Measurements from ENCODE around the gene WWTR1. TPM values are rescaled to one million over a fixed set of nuclear protein-coding genes. Genes with fewer than 3 reads are reported as not detected.
A peak's percentile ranks its signal among the peaks of the same experiment; 100 is the strongest.

Gene WWTR1
- total and polyA plus RNA-seq, 2 experiments from 2014 or later = 25.1 to 26.2 TPM

GRCh38 chr3:149615731-149616221 lies 42.0 kb downstream of the WWTR1 start:
- peak overlapping the region; percentile 61; the same call in 1 of the 2 replicates for H3K27ac Mint-ChIP-seq
- H3K4me1 Mint-ChIP-seq = peaks cover 35% of the 10 kb centered on the region
- peaks cover 2% of the 10 kb centered on the region for H3K27me3 Mint-ChIP-seq (ENCODE audit: insufficient read depth, low read depth, poor library complexity)
- no peak overlapping the region; the same call in 1 of the 2 replicates for H3K27ac ChIP-seq (ENCODE audit: low read depth)
- H4K20me1 ChIP-seq (replicated peaks; ENCODE audit: insufficient read depth) = peaks cover 3% of the 10 kb centered on the region; the same call in 1 of the 2 replicates
- H2AFZ ChIP-seq = no peak overlapping the region
- TF ChIP-seq, protein P1, sequence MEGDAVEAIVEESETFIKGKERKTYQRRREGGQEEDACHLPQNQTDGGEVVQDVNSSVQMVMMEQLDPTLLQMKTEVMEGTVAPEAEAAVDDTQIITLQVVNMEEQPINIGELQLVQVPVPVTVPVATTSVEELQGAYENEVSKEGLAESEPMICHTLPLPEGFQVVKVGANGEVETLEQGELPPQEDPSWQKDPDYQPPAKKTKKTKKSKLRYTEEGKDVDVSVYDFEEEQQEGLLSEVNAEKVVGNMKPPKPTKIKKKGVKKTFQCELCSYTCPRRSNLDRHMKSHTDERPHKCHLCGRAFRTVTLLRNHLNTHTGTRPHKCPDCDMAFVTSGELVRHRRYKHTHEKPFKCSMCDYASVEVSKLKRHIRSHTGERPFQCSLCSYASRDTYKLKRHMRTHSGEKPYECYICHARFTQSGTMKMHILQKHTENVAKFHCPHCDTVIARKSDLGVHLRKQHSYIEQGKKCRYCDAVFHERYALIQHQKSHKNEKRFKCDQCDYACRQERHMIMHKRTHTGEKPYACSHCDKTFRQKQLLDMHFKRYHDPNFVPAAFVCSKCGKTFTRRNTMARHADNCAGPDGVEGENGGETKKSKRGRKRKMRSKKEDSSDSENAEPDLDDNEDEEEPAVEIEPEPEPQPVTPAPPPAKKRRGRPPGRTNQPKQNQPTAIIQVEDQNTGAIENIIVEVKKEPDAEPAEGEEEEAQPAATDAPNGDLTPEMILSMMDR (conservative IDR thresholded peaks at IDR 0.05; ENCODE audit: low read depth in 2 of 2) = no peak
- no peak for TF ChIP-seq POLR2AphosphoS5 (IDR thresholded peaks at IDR 0.05; ENCODE audit: low read depth)
- TF ChIP-seq ZNF331 (CRISPR knock-in tag; IDR thresholded peaks at IDR 0.05; ENCODE audit: low read depth) = no peak
- no peak for TF ChIP-seq EZH2phosphoT487 (IDR thresholded peaks at IDR 0.05; ENCODE audit: unreplicated experiment)
- TF ChIP-seq, protein P2, sequence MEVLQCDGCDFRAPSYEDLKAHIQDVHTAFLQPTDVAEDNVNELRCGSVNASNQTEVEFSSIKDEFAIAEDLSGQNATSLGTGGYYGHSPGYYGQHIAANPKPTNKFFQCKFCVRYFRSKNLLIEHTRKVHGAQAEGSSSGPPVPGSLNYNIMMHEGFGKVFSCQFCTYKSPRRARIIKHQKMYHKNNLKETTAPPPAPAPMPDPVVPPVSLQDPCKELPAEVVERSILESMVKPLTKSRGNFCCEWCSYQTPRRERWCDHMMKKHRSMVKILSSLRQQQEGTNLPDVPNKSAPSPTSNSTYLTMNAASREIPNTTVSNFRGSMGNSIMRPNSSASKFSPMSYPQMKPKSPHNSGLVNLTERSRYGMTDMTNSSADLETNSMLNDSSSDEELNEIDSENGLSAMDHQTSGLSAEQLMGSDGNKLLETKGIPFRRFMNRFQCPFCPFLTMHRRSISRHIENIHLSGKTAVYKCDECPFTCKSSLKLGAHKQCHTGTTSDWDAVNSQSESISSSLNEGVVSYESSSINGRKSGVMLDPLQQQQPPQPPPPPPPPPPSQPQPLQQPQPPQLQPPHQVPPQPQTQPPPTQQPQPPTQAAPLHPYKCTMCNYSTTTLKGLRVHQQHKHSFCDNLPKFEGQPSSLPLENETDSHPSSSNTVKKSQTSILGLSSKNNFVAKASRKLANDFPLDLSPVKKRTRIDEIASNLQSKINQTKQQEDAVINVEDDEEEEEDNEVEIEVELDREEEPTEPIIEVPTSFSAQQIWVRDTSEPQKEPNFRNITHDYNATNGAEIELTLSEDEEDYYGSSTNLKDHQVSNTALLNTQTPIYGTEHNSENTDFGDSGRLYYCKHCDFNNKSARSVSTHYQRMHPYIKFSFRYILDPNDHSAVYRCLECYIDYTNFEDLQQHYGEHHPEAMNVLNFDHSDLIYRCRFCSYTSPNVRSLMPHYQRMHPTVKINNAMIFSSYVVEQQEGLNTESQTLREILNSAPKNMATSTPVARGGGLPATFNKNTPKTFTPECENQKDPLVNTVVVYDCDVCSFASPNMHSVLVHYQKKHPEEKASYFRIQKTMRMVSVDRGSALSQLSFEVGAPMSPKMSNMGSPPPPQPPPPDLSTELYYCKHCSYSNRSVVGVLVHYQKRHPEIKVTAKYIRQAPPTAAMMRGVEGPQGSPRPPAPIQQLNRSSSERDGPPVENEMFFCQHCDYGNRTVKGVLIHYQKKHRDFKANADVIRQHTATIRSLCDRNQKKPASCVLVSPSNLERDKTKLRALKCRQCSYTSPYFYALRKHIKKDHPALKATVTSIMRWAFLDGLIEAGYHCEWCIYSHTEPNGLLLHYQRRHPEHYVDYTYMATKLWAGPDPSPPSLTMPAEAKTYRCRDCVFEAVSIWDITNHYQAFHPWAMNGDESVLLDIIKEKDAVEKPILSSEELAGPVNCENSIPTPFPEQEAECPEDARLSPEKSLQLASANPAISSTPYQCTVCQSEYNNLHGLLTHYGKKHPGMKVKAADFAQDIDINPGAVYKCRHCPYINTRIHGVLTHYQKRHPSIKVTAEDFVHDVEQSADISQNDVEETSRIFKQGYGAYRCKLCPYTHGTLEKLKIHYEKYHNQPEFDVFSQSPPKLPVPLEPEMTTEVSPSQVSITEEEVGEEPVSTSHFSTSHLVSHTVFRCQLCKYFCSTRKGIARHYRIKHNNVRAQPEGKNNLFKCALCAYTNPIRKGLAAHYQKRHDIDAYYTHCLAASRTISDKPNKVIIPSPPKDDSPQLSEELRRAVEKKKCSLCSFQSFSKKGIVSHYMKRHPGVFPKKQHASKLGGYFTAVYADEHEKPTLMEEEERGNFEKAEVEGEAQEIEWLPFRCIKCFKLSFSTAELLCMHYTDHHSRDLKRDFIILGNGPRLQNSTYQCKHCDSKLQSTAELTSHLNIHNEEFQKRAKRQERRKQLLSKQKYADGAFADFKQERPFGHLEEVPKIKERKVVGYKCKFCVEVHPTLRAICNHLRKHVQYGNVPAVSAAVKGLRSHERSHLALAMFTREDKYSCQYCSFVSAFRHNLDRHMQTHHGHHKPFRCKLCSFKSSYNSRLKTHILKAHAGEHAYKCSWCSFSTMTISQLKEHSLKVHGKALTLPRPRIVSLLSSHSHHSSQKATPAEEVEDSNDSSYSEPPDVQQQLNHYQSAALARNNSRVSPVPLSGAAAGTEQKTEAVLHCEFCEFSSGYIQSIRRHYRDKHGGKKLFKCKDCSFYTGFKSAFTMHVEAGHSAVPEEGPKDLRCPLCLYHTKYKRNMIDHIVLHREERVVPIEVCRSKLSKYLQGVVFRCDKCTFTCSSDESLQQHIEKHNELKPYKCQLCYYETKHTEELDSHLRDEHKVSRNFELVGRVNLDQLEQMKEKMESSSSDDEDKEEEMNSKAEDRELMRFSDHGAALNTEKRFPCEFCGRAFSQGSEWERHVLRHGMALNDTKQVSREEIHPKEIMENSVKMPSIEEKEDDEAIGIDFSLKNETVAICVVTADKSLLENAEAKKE (CRISPR knock-in tag; IDR thresholded peaks at IDR 0.05) = no peak
- TF ChIP-seq NANOG (IDR thresholded peaks at IDR 0.05; ENCODE audit: borderline replicate concordance) = no peak
- no peak for TF ChIP-seq JUNB (IDR thresholded peaks at IDR 0.05; ENCODE audit: unreplicated experiment)
- TF ChIP-seq, protein P3, sequence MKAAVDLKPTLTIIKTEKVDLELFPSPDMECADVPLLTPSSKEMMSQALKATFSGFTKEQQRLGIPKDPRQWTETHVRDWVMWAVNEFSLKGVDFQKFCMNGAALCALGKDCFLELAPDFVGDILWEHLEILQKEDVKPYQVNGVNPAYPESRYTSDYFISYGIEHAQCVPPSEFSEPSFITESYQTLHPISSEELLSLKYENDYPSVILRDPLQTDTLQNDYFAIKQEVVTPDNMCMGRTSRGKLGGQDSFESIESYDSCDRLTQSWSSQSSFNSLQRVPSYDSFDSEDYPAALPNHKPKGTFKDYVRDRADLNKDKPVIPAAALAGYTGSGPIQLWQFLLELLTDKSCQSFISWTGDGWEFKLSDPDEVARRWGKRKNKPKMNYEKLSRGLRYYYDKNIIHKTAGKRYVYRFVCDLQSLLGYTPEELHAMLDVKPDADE (IDR thresholded peaks at IDR 0.05) = no peak
- no peak for TF ChIP-seq CREB1 (CRISPR knock-in tag; IDR thresholded peaks at IDR 0.05; ENCODE audit: low read depth)
- TF ChIP-seq EZH2 (IDR thresholded peaks at IDR 0.05; ENCODE audit: low read depth, unreplicated experiment) = no peak
- TF ChIP-seq ZNF114 (CRISPR knock-in tag; IDR thresholded peaks at IDR 0.05) = no peak
- no peak for TF ChIP-seq STAT1 (IDR thresholded peaks at IDR 0.05; ENCODE audit: unreplicated experiment)
- TF ChIP-seq, protein P4, sequence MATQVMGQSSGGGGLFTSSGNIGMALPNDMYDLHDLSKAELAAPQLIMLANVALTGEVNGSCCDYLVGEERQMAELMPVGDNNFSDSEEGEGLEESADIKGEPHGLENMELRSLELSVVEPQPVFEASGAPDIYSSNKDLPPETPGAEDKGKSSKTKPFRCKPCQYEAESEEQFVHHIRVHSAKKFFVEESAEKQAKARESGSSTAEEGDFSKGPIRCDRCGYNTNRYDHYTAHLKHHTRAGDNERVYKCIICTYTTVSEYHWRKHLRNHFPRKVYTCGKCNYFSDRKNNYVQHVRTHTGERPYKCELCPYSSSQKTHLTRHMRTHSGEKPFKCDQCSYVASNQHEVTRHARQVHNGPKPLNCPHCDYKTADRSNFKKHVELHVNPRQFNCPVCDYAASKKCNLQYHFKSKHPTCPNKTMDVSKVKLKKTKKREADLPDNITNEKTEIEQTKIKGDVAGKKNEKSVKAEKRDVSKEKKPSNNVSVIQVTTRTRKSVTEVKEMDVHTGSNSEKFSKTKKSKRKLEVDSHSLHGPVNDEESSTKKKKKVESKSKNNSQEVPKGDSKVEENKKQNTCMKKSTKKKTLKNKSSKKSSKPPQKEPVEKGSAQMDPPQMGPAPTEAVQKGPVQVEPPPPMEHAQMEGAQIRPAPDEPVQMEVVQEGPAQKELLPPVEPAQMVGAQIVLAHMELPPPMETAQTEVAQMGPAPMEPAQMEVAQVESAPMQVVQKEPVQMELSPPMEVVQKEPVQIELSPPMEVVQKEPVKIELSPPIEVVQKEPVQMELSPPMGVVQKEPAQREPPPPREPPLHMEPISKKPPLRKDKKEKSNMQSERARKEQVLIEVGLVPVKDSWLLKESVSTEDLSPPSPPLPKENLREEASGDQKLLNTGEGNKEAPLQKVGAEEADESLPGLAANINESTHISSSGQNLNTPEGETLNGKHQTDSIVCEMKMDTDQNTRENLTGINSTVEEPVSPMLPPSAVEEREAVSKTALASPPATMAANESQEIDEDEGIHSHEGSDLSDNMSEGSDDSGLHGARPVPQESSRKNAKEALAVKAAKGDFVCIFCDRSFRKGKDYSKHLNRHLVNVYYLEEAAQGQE (IDR thresholded peaks at IDR 0.05; ENCODE audit: unreplicated experiment) = no peak
- no peaks in the 10 kb centered on the region for H3K36me3 Mint-ChIP-seq (ENCODE audit: low read depth)
- H3K4me2 ChIP-seq = no peak overlapping the region
- no peak overlapping the region for H3K4me3 Mint-ChIP-seq
- H3K36me3 ChIP-seq (ENCODE audit: insufficient read depth) = no peaks in the 10 kb centered on the region
- no peak overlapping the region for H3K4me3 ChIP-seq
- H3K4me1 ChIP-seq (ENCODE audit: insufficient read depth) = peaks cover 36% of the 10 kb centered on the region
- no peaks in the 10 kb centered on the region for H3F3A ChIP-seq (replicated peaks; ENCODE audit: low read depth)
- DNase-seq (ENCODE audit: low spot score) = no peak
- no peaks in the 10 kb centered on the region for H3K9me3 Mint-ChIP-seq
- peaks cover 9% of the 10 kb centered on the region; the same call in 1 of the 2 replicates for H3K9me2 ChIP-seq (ENCODE audit: insufficient read depth)
- no peak for ATAC-seq
- peaks cover 98% of the 10 kb centered on the region for H3K79me2 ChIP-seq (replicated peaks; ENCODE audit: insufficient read depth)
- no peaks in the 10 kb centered on the region for H3K27me3 ChIP-seq (ENCODE audit: insufficient read depth)

Data from GM23338 (cell line).